Cardiac septum (tissue), 1 donor: ENCODE results near the gene ARFGEF3. TPM values are rescaled to one million over a fixed set of nuclear protein-coding genes. Genes with fewer than 3 reads are reported as not detected.

ENCODE experiments used
- DNase-seq: peaks from one replicate; pipeline ENCODE4 v3.0.0-alpha.2; 2020; ENCODE audit warnings: low spot score
- intact Hi-C: fragments of 100-400 bp; cut with DNase I; formaldehyde crosslinking; loops from one replicate; pipeline ENCODE4 v1.14.0; 2022
- total RNA-seq: library from RNA; stranded (reverse); fragmentation: NEBNext Ultra II Directional; extraction: Animal tissue kit (Norgen Biotek cat#: 25700); gene quantifications from one replicate; pipeline ENCODE4 v1.2.1, GENCODE V29; 2021
- donor health status: DM: no; HTN: no; CAD: no.

ARFGEF3 gene
- total RNA-seq, 1 donor from 2014 or later = 9.6 TPM

DNA sequence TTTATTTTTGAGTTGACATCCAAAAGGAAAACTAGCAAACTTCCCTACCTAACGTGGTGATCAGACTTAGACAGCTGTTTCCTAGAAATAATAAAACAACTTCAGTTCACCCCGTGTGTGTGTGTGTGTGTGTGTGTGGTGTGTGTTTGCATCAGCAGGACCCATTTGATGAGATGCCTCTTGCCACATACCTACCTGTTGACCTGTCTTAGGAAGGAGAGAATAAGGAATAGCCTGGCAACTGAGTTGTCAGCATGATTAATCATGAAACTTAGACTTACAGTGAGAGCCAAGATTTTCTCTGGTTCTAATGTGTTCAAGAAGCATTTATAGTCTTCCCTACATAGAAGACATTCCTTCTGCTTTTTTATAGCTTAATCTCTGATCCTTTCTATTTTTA, 72.6 kb downstream of the ARFGEF3 start:
- intact Hi-C loops = no loop called here
- DNase-seq = no peak

DNA sequence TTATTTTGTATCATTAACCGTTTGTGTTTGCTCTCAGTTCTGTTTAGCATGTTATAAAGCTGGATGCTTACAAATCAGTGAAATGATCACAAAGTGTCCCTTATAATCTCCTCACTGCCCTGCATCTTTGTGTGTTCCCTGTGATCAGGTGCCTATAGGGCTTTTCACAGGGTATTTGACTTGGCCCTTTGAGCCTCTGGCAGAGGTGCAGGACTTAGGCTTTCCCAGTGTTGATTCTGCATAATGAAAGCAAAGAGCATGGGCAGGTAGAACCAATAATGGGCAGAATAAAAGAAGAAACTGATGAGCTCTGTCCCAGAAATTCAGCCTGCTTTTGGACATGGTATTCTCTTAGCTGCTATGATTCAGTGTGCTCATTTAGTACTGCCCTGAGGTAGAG, 73.5 kb downstream of the ARFGEF3 start:
- DNase-seq = no peak
- intact Hi-C loops = no loop called here

DNA sequence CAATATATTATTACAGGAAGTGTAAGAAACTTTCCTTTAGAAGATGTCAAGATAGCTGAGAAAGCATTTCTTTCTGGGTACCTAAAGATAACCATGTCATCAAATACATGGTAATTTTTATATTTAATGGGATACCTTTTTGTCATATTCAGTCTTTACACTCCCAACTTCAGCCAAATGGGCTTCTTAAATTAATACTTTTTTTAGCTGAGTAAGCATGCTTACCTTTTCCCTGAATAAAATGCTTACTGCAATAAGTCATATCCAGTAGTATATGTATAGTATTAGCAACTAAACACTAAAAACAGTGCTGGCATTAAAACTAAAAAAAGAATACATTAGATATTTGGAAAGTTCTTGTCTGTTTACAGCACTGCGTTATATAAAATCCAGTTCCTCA, 74.0 kb downstream of the ARFGEF3 start:
- intact Hi-C loops = no loop called here
- DNase-seq = no peak

DNA sequence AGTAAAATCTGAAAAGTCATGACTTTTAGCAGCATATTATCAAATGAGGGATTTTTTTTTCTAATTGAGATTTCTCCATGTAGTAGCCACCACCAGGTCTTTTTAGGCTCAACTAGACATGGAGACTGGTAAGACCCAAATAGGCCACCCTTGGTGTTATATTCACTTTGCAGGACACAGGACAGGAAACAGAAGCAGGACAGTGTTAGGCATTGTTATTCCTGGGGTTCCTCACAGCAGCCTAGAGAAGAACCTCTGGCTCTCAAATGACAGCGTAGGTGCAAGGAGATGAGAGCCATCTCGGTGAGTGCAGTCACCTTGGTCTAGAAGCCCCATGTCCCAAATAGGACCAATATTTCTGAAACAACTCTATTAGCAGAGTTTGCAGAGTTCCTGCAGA, 75.7 kb downstream of the ARFGEF3 start:
- no peak for DNase-seq
- intact Hi-C loops = no loop called here

DNA sequence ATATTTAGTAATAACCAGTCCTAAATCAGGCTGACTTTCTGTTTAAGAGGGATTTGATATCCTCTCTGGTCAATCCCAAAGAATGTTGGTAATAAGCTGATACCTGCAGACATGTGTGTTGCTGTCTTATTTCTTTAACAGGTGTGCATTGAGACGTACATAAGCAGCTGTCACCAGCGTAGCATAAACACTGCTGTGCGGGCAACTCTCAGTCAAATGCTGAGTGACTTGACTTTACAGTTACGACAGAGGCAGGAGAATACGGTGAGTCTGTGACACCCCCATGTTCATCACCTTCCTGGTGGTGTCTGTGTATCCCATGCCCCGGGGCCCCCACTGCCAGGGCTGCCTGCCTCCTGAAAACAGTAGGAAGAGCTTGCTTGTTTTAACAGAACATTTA, 76.6 kb downstream of the ARFGEF3 start:
- intact Hi-C loops = no loop called here
- DNase-seq = no peak

- intact Hi-C loops = no loop called here
- DNase-seq = no peak
These were observed 78.0 kb downstream of the ARFGEF3 start for GRCh38 chr6:138239774-138240173.

- DNase-seq = no peak
- intact Hi-C loops = no loop called here
These were observed 78.9 kb downstream of the ARFGEF3 start for GRCh38 chr6:138240476-138241245.

DNA sequence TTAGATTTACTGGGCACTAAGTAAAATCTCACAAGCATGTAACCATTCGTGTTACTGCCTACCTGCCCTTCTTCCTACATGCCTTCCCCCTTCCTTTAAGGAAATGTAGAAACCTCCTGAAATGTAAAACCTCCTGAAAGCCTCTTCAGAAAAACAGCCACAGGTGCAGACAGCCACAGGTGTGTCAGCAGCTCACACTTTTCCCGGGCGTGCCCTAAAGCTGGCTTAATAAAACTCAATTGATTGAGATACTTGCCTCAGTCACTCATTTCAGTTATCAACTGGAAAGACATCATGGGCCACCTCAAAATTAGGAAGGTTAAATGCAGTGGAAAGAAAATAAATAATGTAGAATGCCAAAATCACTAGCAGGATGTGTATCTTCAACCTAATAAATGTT, 79.6 kb downstream of the ARFGEF3 start:
- no peak for DNase-seq
- intact Hi-C loops = no loop called here

DNA sequence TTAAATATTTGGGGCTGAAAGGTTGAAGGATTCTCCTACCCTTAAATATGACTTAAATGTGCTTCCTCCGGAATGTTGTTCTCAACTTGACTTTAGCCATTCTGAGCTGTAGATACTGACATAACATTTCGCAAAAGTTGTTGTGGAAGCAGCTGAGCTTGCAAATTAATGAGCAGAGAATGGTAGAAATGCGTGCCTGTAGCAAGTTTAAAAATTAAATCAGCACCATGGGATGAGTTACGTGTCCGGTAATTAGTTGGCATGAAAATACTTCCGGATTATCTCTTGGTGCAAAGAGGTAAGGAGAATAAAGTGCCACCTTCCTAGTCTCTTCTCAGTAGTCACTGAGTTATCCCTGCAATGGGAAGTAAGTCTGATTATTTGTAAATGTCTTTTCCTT, 80.2 kb downstream of the ARFGEF3 start:
- intact Hi-C loops = no loop called here

GRCh38 chr6:138242987-138243592, 81.4 kb downstream of the ARFGEF3 start:
- intact Hi-C loops = no loop called here
- DNase-seq = no peak

More for the DNA sequence above, 80.2 kb downstream of the ARFGEF3 start:
- no peak for DNase-seq

GRCh38 chr6:138245751-138246150, 84.0 kb downstream of the ARFGEF3 start:
- no peak for DNase-seq
- intact Hi-C loops = no loop called here

GRCh38 chr6:138246650-138247440, 85.1 kb downstream of the ARFGEF3 start:
- DNase-seq = no peak
- intact Hi-C loops = no loop called here

- intact Hi-C loops = no loop called here
- no peak for DNase-seq
These were observed 86.3 kb downstream of the ARFGEF3 start for GRCh38 chr6:138248011-138248410.

- no peak for DNase-seq
- intact Hi-C loops = no loop called here
These were observed 87.1 kb downstream of the ARFGEF3 start for GRCh38 chr6:138248878-138249277.

- intact Hi-C loops = no loop called here
- no peak for DNase-seq
These were observed 88.3 kb downstream of the ARFGEF3 start for GRCh38 chr6:138250053-138250452.

DNA sequence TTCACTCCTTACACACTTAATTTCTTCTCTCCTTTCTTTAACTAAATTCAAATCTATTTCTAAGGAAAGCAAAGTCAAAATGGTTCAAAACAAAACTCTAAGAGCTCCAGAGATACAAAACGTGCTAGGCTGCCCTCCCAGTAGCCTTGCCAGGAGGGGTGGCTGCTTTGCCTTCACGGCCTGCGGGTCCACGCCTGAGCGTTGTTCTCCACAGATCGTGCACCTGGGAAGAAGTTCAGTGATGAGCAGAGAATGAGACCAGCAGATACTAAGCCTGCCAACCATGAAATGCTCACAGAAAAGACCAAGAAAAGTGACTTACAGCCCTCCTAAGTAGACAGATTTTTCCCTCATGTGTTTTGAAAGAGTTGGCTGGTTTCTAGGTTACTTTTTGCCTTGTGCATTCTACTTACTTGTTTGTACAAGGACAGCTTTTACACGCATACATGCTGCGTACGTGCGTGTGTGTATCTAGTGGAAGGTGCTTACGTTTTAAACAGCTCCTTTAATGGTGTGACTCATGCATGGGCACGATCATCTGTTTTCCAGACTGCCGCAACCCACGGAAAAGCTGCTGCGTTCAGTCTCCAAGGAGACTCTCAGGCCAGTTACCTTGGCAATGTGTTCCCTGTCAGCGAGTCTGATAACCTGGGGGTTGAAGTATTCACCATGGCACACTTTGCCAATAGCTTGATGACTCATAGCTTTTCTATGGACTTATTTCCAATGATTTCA, 88.9 kb downstream of the ARFGEF3 start:
- intact Hi-C loops = no loop called here
- no peak for DNase-seq

DNA sequence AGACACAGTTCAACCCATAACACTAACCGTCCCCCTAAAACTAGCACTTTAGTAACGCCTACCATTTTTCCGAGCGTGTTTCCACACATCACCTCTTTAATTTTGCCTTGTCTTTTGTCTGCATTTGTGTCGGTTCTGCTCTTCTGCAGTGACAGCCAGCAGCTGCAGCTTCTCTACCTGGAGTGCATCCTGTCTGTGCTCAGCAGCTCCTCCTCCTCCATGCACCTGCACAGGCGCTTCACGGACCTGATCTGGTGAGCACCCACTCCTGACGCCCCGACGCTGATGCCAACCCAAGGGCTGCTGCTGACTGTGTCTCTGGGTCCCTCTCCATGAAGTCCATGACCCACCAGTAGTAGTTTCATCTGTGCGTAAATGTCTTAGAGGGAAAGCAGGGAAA, 92.0 kb downstream of the ARFGEF3 start:
- intact Hi-C loops = no loop called here

GRCh38 chr6:138255443-138255842, 93.7 kb downstream of the ARFGEF3 start:
- intact Hi-C loops = no loop called here
- no peak for DNase-seq

More for the DNA sequence above, 92.0 kb downstream of the ARFGEF3 start:
- DNase-seq = no peak

DNA sequence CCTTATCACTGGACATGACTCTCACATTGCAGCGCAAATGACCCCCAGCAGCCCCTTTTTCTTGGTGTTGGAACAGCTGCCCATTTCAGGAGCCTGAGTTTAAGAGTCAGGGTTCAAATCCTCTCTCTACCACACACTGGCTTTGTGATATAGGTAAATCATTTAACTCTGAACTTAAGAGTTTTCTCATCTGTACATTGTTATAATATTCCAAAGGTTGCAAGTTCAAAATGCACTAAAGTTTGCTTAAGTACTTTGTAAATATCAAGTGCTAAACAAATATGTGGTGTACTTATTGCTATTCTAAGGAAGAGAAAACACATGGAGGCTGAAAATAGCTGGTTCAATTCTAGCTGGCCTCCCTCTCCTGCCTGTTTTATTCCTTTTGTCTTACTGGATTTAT, 95.9 kb downstream of the ARFGEF3 start:
- DNase-seq = no peak
- intact Hi-C loops = no loop called here

DNA sequence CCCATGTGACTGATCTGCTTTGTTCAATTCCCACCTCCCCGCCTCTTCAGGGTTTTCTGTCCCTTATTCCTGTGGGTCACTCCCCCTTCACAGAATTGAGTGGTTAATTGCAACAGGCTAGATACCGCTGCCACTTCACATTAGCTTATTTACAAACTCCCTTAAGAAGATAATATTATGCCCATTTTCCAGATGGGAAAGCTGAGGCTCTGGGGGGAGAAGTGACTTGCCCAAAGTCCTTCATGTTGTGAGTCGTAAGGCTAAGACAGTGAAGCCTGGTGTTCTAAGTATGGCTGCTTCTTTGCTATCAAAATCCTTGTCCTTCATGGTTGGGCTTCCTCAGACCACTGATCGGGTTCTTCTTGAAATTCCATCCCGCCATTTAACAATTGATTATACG, 96.5 kb downstream of the ARFGEF3 start:
- intact Hi-C loops = no loop called here
- no peak for DNase-seq
